ENCODE results near the gene SELENON. TPM values are rescaled to one million over a fixed set of nuclear protein-coding genes. Genes with fewer than 3 reads are reported as not detected.

Gene SELENON
- polyA plus RNA-seq, 1 of the 3 experiments (the other 2 are of a cell fraction), result 56.2 TPM

- DNase-seq, result no peak
- Histone ChIP-seq H3K9me2 (no peaks in the 10 kb centered on the region), H4K20me1 (ENCODE audit: insufficient read depth) (no peaks in the 10 kb centered on the region), H3K27ac (ENCODE audit: low read depth in 2 of 2, low read length in 1 of 2) (no peak overlapping the region; a peak in 1 of 4 replicates), H3K9me3 (no peaks in the 10 kb centered on the region), H3K27me3 (ENCODE audit: insufficient read depth) (no peaks in the 10 kb centered on the region), H3K4me3 (ENCODE audit: low read depth in 2 of 2, low read length in 1 of 2) (no peak overlapping the region; a peak in 1 of 4 replicates), H3K9ac (no peak overlapping the region), H3K4me2 (no peak overlapping the region), H3K36me3 (replicated peaks in 1 of 2; ENCODE audit: control insufficient read depth in 1 of 2, insufficient read depth in 2 of 2, low read length in 1 of 2) (no peaks in the 10 kb centered on the region), H3K79me2 (ENCODE audit: insufficient read depth) (peaks cover 9% of the 10 kb centered on the region; the same call in 1 of the 2 replicates), H3K4me1 (ENCODE audit: control insufficient read depth in 1 of 2, insufficient read depth in 2 of 2, low read depth in 1 of 2, low read length in 1 of 2) (peaks cover 0 to 26% of the 10 kb centered on the region in 2 experiments; a peak in 2 of 4 replicates), H2AFZ (ENCODE audit: low read depth) (no peak overlapping the region), H3F3A (replicated peaks; ENCODE audit: insufficient read depth) (no peaks in the 10 kb centered on the region)
- 89% methylated on average over 19 of the region's 22 CpGs for WGBS (ENCODE audit: low lambda C conversion rate)
- TF ChIP-seq RXRA (IDR thresholded peaks at IDR 0.05; ENCODE audit: borderline replicate concordance, low read depth) (no peak), RCOR1 (IDR thresholded peaks at IDR 0.05; ENCODE audit: low read length) (no peak), GABPA (IDR thresholded peaks at IDR 0.05; ENCODE audit: low read depth) (no peak), USF1 (IDR thresholded peaks at IDR 0.05; ENCODE audit: borderline replicate concordance, low read depth) (no peak), ZBTB33 (IDR thresholded peaks at IDR 0.05; ENCODE audit: borderline replicate concordance, low read depth) (no peak), TAF1 (IDR thresholded peaks at IDR 0.05; ENCODE audit: borderline replicate concordance, low read depth, low read length) (no peak), TEAD4 (IDR thresholded peaks at IDR 0.05; ENCODE audit: borderline replicate concordance, insufficient read depth) (no peak), CHD2 (IDR thresholded peaks at IDR 0.05; ENCODE audit: low read length, partially characterized antibody) (no peak), POLR2AphosphoS5 (IDR thresholded peaks at IDR 0.05; ENCODE audit: low read depth, low read length) (no peak), JUND (IDR thresholded peaks at IDR 0.05) (no peak), PBX3 (IDR thresholded peaks at IDR 0.05) (no peak), SMC3 (IDR thresholded peaks at IDR 0.05; ENCODE audit: low read depth, low read length) (no peak), ELF1 (IDR thresholded peaks at IDR 0.05) (no peak), FOXJ3 (CRISPR knock-in tag; IDR thresholded peaks at IDR 0.05) (no peak), EZH2phosphoT487 (IDR thresholded peaks at IDR 0.05; ENCODE audit: borderline replicate concordance, low read depth) (no peak), SIN3A (IDR thresholded peaks at IDR 0.05; ENCODE audit: borderline replicate concordance, low read depth, low read length) (no peak), EP300 (IDR thresholded peaks at IDR 0.05; ENCODE audit: borderline replicate concordance in 1 of 2, low read depth in 1 of 2, low read length in 1 of 2) (no peak), MXI1 (IDR thresholded peaks at IDR 0.05; ENCODE audit: low read depth, low read length) (no peak)
- POLR2A ChIA-PET, result no interaction called here
- CTCF ChIA-PET, result interaction anchor here (0.8 to 2.3 kb wide), 12 partner anchors 8 to 187 kb away, joined by 3 to 8 read pairs (median 3); no protein-coding TSS in a partner anchor
These were observed 3.8 kb upstream of the SELENON start for GRCh38 chr1:25795946-25796810.

Data from SK-N-SH (cell line).